D721Med (cell line): ENCODE results near the gene PHACTR4.
"Not testable (repeated sequence)": the region's sequence is repeated elsewhere in the genome, so short reads cannot be mapped to it uniquely, and the experiment has no call there.

Source experiments
- DNase-seq: peaks from one replicate; pipeline ENCODE4 v3.0.0; 2011; ENCODE audit warnings: low spot score; ENCODE audit not compliant: insufficient read length
- FAIRE-seq: peaks from 2 replicates; lab custom pipeline; 2011; peaks lifted over from hg19 to GRCh38; lab: Jason Lieb, UNC
- CTCF ChIP-seq: IDR thresholded peaks from 2 replicates; pipeline ENCODE4 v1.5.1; 2012; ENCODE audit warnings: mild to moderate bottlenecking, control low read depth; ENCODE audit not compliant: insufficient read depth; ENCODE audit errors: missing control alignments

Gene PHACTR4

GRCh38 chr1:28371010-28371377 is 1.5 kb downstream of the PHACTR4 start:
- no peak for DNase-seq
- no peak for TF ChIP-seq CTCF
- FAIRE-seq = no peak

DNA sequence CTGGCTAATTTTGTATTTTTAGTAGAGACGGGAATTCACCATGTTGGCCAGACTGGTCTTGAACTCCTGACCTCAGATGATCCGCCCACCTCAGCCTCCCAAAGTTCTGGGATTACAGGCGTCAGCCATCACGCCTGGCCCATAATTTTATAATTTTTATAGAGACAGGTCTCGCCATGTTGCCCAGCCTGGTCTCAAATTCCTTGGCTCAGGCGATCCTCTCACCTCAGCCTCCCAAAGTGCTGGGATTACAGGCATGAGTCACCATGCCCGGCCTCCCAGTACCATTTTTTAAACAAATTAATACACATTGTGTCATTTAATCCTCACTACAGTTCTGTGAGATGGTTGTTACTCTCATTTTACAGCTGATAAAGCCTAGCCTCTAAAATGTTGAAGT is 3.9 kb downstream of the PHACTR4 start:
- not testable (repeated sequence) for FAIRE-seq, DNase-seq

GRCh38 chr1:28374297-28374696 is 4.8 kb downstream of the PHACTR4 start:
- DNase-seq (no peak), FAIRE-seq (no peak)
- TF ChIP-seq CTCF = no peak

GRCh38 chr1:28375598-28375997 is 6.1 kb downstream of the PHACTR4 start:
- not testable (repeated sequence) for FAIRE-seq, DNase-seq

DNA sequence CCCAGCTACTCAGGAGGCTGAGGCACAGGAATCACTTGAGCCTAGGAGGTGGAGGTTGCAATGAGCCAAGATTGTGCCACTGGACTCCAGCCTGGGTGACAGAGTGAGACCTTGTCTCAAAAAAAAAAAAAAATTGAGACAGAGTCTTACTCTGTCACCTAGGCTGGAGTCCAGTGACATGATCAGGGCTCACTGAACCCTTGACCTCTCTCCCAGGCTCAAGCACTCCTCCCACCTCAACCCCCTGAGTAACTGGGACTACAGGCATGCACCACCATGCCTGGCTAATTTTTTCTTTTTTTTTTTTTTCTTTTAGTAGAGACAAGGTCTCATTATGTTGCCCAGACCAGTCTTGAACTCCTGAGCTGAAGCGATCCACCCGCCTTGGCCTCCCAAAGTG is 6.7 kb downstream of the PHACTR4 start:
- not testable (repeated sequence) for DNase-seq, FAIRE-seq

DNA sequence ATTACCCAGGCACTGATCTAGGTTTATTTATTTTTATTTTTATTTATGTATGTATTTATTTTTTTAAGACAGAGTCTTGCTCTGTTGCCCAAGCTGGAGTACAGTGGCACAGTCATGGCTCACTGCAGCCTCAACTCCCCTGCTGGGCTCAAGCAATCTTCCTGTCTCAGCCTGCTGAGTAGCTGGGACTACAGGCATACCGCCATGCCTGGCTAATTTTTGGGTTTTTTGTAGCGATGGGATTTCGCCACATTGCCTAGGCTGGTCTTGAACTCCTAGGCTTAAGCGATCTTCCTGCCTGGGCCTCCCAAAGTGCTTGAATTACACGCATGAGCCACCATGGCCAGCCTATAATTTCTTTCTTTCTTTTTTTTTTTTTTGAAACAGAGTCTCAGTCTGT is 9.4 kb downstream of the PHACTR4 start:
- FAIRE-seq (no peak), DNase-seq (no peak)
- no peak for TF ChIP-seq CTCF

DNA sequence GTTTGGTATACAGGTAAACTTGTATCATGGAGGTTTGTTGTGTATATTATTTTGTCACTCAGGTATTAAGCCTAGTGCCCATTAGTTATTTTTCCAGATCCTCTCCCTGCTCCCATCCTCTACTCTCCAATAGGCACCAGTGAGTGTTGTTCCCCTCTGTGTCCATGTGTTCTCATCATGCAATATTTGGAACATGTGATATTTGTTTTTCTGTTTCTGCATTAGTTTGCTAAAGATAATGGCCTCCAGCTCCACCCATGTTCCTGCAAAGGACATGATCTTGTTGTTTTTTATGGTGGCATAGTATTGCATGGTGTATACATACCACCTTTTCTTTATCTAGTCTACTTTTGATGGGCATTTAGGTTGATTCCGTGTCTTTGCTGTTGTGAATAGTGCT is 10.9 kb downstream of the PHACTR4 start:
- no peak for TF ChIP-seq CTCF
- FAIRE-seq (no peak), DNase-seq (no peak)

GRCh38 chr1:28383785-28384184 is 14.2 kb downstream of the PHACTR4 start:
- not testable (repeated sequence) for FAIRE-seq, DNase-seq

DNA sequence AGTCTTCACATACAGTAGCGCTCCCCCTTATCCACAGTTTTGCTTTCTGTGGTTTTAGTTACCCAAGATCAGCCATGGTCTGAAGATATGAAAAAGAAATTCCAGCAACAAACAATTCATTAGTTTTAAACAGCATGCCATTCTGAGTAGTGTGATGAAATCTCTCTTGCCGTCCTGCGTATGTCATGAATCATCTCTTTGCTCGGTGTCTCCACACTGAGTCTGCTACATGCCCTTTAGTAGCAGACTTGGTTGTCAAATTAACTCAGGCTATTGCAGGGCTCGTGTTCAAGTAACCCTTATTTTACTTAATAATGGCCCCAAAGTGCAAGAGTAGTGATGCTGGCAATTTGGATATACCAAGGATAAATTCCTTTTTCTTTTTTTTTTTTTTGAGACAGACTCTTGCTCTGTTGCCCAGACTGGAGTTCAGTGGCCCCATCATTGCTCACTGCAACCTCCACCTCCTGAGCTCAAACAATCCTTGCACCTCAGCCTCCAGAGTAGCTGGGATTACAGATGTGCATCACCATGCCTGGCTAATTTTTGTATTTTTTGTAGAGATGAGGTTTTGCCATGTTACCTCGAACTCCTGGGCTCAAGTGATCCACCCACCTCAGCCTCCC is 22.6 kb downstream of the PHACTR4 start:
- DNase-seq (no peak), FAIRE-seq (no peak)
- TF ChIP-seq CTCF = no peak

DNA sequence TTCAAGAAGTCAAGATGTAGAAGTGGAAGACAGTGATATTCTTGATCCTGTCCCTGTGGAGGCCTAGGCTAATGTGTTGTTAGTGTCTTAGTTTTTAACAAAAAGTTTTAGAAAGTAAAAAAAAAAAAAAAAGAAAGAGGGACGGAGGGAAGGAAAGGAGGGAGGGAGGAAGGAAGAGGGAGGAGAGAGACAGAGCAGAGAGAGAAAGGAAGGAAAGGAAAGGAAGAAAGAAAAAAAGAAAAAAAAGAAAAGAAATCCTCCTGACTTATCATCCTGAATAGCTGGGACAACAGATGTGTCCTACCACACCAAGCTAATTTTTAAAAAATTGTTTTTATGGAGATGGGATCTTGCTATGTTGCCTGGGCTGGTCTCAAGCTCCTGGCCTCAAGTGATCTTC is 24.6 kb downstream of the PHACTR4 start:
- FAIRE-seq = no peak

More for the DNA sequence above, 24.6 kb downstream of the PHACTR4 start:
- DNase-seq = no peak
- TF ChIP-seq CTCF = no peak
